Erythroblast (primary cell): ENCODE measurements around the gene CYP2F1.

Experiments
- GATA1 ChIP-seq: IDR thresholded peaks from 2 replicates; pipeline ENCODE4 v1.6.1; 2011; ENCODE audit warnings: low read depth, mild to moderate bottlenecking, control low read depth, low read length, moderate library complexity
- POLR2A ChIP-seq: IDR thresholded peaks from 2 replicates; pipeline ENCODE4 v1.6.1; 2011; ENCODE audit warnings: mild to moderate bottlenecking, low read length

- TF ChIP-seq POLR2A, result no peak
- no peak for TF ChIP-seq GATA1
Measured at GRCh38 chr19:41089959-41090358, 24.3 kb upstream of the CYP2F1 start.
